Prostate gland (tissue), 1 donor: ENCODE results near the gene SERTM2.

ENCODE experiments used
- POLR2A ChIP-seq: fragments of 450-650 bp; IDR thresholded peaks from one replicate; pipeline ENCODE4 v1.6.1; 2016; ENCODE audit warnings: antibody characterized with exemption, mild to moderate bottlenecking
- POLR2AphosphoS5 ChIP-seq: sonication (generic); formaldehyde crosslinking; IDR thresholded peaks from one replicate; pipeline ENCODE4 v1.6.1; 2017; ENCODE audit warnings: antibody characterized with exemption

- TF ChIP-seq POLR2AphosphoS5 (no peak), POLR2A (no peak)
These were observed 57.4 kb downstream of the SERTM2 start for GRCh38 chrX:111568817-111569216.
